H1 (cell line): Measurements from ENCODE around the gene DCAF7. TPM values are rescaled to one million over a fixed set of nuclear protein-coding genes. Genes with fewer than 3 reads are reported as not detected.

Experiments used
- CTCF ChIA-PET: fragments of 300-600 bp; sonication (Branson Sonifier 250); formaldehyde crosslinking; loops from one replicate; lab custom pipeline; 2021; ENCODE audit not compliant: partially characterized antibody; lab: Charles Lee
- POLR2A ChIA-PET: fragments of 300-600 bp; sonication (Branson Sonifier 250); formaldehyde crosslinking; loops from one replicate; lab custom pipeline; 2021; ENCODE audit warnings: inconsistent platforms; ENCODE audit not compliant: partially characterized antibody; lab: Charles Lee
- DNase-seq, 2 experiments: peaks; one replicate each; pipeline versions ENCODE4 v3.0.0 to v3.0.0-alpha.2; 2010 to 2022; ENCODE audit warnings: low spot score in 2 of 2, low read depth in 1 of 2, mixed read lengths in 1 of 2
- FAIRE-seq: peaks from 2 replicates; lab custom pipeline; 2011; peaks lifted over from hg19 to GRCh38; lab: Jason Lieb, UNC
- H2AFZ ChIP-seq: 2 replicates; pipeline ENCODE4 v1.8.1; 2012; ENCODE audit warnings: low read length, inconsistent platforms
- H2AK5ac ChIP-seq: 2 replicates; pipeline ENCODE4 v1.6.1; 2013; ENCODE audit warnings: low read depth, low read length
- H2BK120ac ChIP-seq: replicated peaks from 2 replicates; pipeline ENCODE3; 2013; ENCODE audit warnings: low read depth, low read length, inconsistent platforms
- H2BK12ac ChIP-seq: 2 replicates; pipeline ENCODE4 v1.6.1; 2013; ENCODE audit warnings: low read depth, low read length
- H2BK15ac ChIP-seq: 2 replicates; pipeline ENCODE4 v1.6.1; 2013; ENCODE audit warnings: low read length
- H2BK20ac ChIP-seq: 2 replicates; pipeline ENCODE4 v1.6.1; 2013; ENCODE audit warnings: low read length
- H2BK5ac ChIP-seq: 2 replicates; pipeline ENCODE4 v1.6.1; 2013; ENCODE audit warnings: low read depth, low read length
- H3K14ac ChIP-seq: 2 replicates; pipeline ENCODE4 v1.6.1; 2013; ENCODE audit warnings: inconsistent platforms; ENCODE audit not compliant: insufficient read length
- H3K18ac ChIP-seq: 2 replicates; pipeline ENCODE4 v1.6.1; 2013; ENCODE audit warnings: low read length; ENCODE audit errors: extremely low read depth
- H3K23ac ChIP-seq: 2 replicates; pipeline ENCODE4 v1.6.1; 2013; ENCODE audit warnings: inconsistent platforms; ENCODE audit not compliant: insufficient read length
- H3K23me2 ChIP-seq: 2 replicates; pipeline ENCODE4 v1.6.1; 2013; ENCODE audit warnings: low read depth, low read length
- H3K27ac ChIP-seq: 2 replicates; pipeline ENCODE4 v1.6.1; 2011; ENCODE audit warnings: low read depth, low read length, inconsistent platforms
- H3K27me3 ChIP-seq, 4 experiments: replicated peaks in 1 of 4; 1 replicate in 1 of 4; 2 replicates in 3 of 4; pipeline versions ENCODE4 v1.6.1 to v1.8.1; 2011 to 2013; ENCODE audit warnings: low read length in 3 of 4, mild to moderate bottlenecking in 3 of 4, inconsistent platforms in 2 of 4, mixed read lengths in 2 of 4, moderate library complexity in 1 of 4; ENCODE audit not compliant: control insufficient read depth in 3 of 4, insufficient read depth in 3 of 4; ENCODE audit errors: extremely low read depth in 1 of 4
- H3K36me3 ChIP-seq, 4 experiments: 2 replicates each; pipeline versions ENCODE4 v1.6.1 to v1.8.1; 2011 to 2013; ENCODE audit warnings: mild to moderate bottlenecking in 4 of 4, low read length in 3 of 4, moderate library complexity in 2 of 4, control low read depth in 1 of 4, inconsistent platforms in 1 of 4; ENCODE audit not compliant: insufficient read depth in 4 of 4, control insufficient read depth in 2 of 4
- H3K4ac ChIP-seq: replicated peaks from 2 replicates; pipeline ENCODE3; 2013; ENCODE audit warnings: low read length, low read depth, mixed read lengths, inconsistent platforms; ENCODE audit not compliant: insufficient read length
- H3K4me1 ChIP-seq, 4 experiments: replicated peaks in 1 of 4; 1 replicate in 1 of 4; 2 replicates in 3 of 4; pipeline versions ENCODE4 v1.6.1 to v1.8.1; 2011 to 2013; ENCODE audit warnings: low read length in 3 of 4, inconsistent platforms in 2 of 4, mixed read lengths in 1 of 4; ENCODE audit not compliant: insufficient read depth in 4 of 4, control insufficient read depth in 3 of 4
- H3K4me2 ChIP-seq, 2 experiments: 2 replicates each; pipeline versions ENCODE4 v1.6.1 to v1.8.1; 2011 to 2013; ENCODE audit warnings: low read depth in 2 of 2, low read length in 2 of 2, control low read depth in 1 of 2, inconsistent platforms in 1 of 2, mild to moderate bottlenecking in 1 of 2; ENCODE audit not compliant: insufficient read depth in 1 of 2
- H3K4me3 ChIP-seq, 4 experiments: fragments of 200-600, 300-600 bp in 1 of 4; sonication (generic), shearing (Covaris generic), sonication (Bioruptor Twin) in 1 of 4; 2 replicates each; pipeline versions ENCODE4 v1.5.1 to v1.8.1; 2011 to 2016; ENCODE audit warnings: low read length in 4 of 4, low read depth in 3 of 4, control low read depth in 2 of 4, inconsistent platforms in 2 of 4, mild to moderate bottlenecking in 2 of 4, mixed read lengths in 1 of 4, moderate library complexity in 1 of 4; ENCODE audit not compliant: insufficient read depth in 2 of 4; ENCODE audit errors: extremely low read depth in 1 of 4
- H3K56ac ChIP-seq: replicated peaks from 2 replicates; pipeline ENCODE3; 2013; ENCODE audit warnings: low read depth, mild to moderate bottlenecking, mixed read lengths, low read length, inconsistent platforms; ENCODE audit not compliant: insufficient read length
- H3K79me1 ChIP-seq: 2 replicates; pipeline ENCODE4 v1.6.1; 2013; ENCODE audit warnings: low read depth, low read length, control low read depth
- H3K79me2 ChIP-seq, 2 experiments: 2 replicates each; pipeline versions ENCODE4 v1.6.1 to v1.8.1; 2012 to 2013; ENCODE audit warnings: low read length in 2 of 2, mild to moderate bottlenecking in 2 of 2, inconsistent platforms in 1 of 2; ENCODE audit not compliant: insufficient read depth in 2 of 2, control insufficient read depth in 1 of 2
- H3K9ac ChIP-seq, 4 experiments: replicated peaks in 1 of 4; 1 replicate in 1 of 4; 2 replicates in 3 of 4; pipeline versions ENCODE4 v1.6.1 to v1.8.1; 2011 to 2013; ENCODE audit warnings: low read depth in 3 of 4, low read length in 3 of 4, control low read depth in 2 of 4, mild to moderate bottlenecking in 2 of 4, moderate library complexity in 2 of 4, inconsistent platforms in 1 of 4; ENCODE audit errors: extremely low read depth in 1 of 4
- H3K9me3 ChIP-seq, 2 experiments: 2 replicates each; pipeline versions ENCODE4 v1.6.1 to v1.8.1; 2012 to 2013; ENCODE audit warnings: mild to moderate bottlenecking in 2 of 2, moderate library complexity in 2 of 2, control low read depth in 1 of 2, inconsistent platforms in 1 of 2, low read depth in 1 of 2, low read length in 1 of 2, mixed read lengths in 1 of 2; ENCODE audit not compliant: insufficient read depth in 2 of 2
- H4K20me1 ChIP-seq, 2 experiments: replicated peaks in 1 of 2; 2 replicates each; pipeline versions ENCODE3 to v1.8.1; 2011 to 2013; ENCODE audit warnings: inconsistent platforms in 2 of 2, low read length in 2 of 2, mild to moderate bottlenecking in 1 of 2; ENCODE audit not compliant: insufficient read depth in 2 of 2, control insufficient read depth in 1 of 2
- H4K5ac ChIP-seq: 2 replicates; pipeline ENCODE4 v1.6.1; 2013; ENCODE audit warnings: low read length, low read depth, mixed read lengths, inconsistent platforms; ENCODE audit not compliant: insufficient read length
- H4K8ac ChIP-seq: 2 replicates; pipeline ENCODE4 v1.8.0; 2013; ENCODE audit warnings: mild to moderate bottlenecking, moderate library complexity, low read length, inconsistent platforms; ENCODE audit not compliant: insufficient read depth; ENCODE audit errors: extremely low read depth
- H4K91ac ChIP-seq: replicated peaks from 2 replicates; pipeline ENCODE3; 2013; ENCODE audit warnings: low read length, mixed read lengths, inconsistent platforms; ENCODE audit not compliant: insufficient read length
- CHD1 ChIP-seq: IDR thresholded peaks from 2 replicates; pipeline ENCODE4 v1.6.1; 2012; ENCODE audit warnings: low read depth, low read length, improper control_type of control experiment
- CREB1 ChIP-seq: IDR thresholded peaks from 2 replicates; pipeline ENCODE4 v1.6.1; 2012; ENCODE audit warnings: inconsistent platforms
- EP300 ChIP-seq, 2 experiments: IDR thresholded peaks; 1 replicate in 1 of 2; 2 replicates in 1 of 2; pipeline ENCODE4 v1.6.1; 2011 to 2012; ENCODE audit warnings: low read depth in 2 of 2, low read length in 2 of 2, mild to moderate bottlenecking in 2 of 2, borderline replicate concordance in 1 of 2, inconsistent platforms in 1 of 2, moderate library complexity in 1 of 2
- GTF2F1 ChIP-seq: IDR thresholded peaks from 2 replicates; pipeline ENCODE4 v1.6.1; 2012; ENCODE audit warnings: low read depth, low read length, improper control_type of control experiment, borderline replicate concordance
- JUN ChIP-seq: IDR thresholded peaks from 2 replicates; pipeline ENCODE4 v1.6.1; 2011; ENCODE audit warnings: low read depth, mild to moderate bottlenecking, improper control_type of control experiment, low read length
- JUND ChIP-seq: IDR thresholded peaks from 2 replicates; pipeline ENCODE4 v1.6.1; 2011; ENCODE audit warnings: mild to moderate bottlenecking, improper control_type of control experiment, low read length
- PHF8 ChIP-seq: fragments of 200-600 bp; sonication (generic); conservative IDR thresholded peaks from 2 replicates; pipeline ENCODE4 v1.7.1; 2012; ENCODE audit warnings: low read depth, mild to moderate bottlenecking, inconsistent platforms, low read length, moderate library complexity
- POLR2A ChIP-seq, 2 experiments: IDR thresholded peaks; 1 replicate in 1 of 2; 2 replicates in 1 of 2; pipeline ENCODE4 v1.6.1; 2011; ENCODE audit warnings: low read depth in 2 of 2, low read length in 2 of 2, mild to moderate bottlenecking in 2 of 2; ENCODE audit errors: control extremely low read depth in 1 of 2
- RBBP5 ChIP-seq: IDR thresholded peaks from 2 replicates; pipeline ENCODE4 v1.7.1; 2012; ENCODE audit warnings: low read depth, mild to moderate bottlenecking, inconsistent platforms, low read length, moderate library complexity, borderline replicate concordance
- SP2 ChIP-seq: IDR thresholded peaks from 2 replicates; pipeline ENCODE4 v1.6.1; 2012; ENCODE audit warnings: mild to moderate bottlenecking, low read length, inconsistent platforms
- TEAD4 ChIP-seq: IDR thresholded peaks from 2 replicates; pipeline ENCODE4 v1.6.1; 2012; ENCODE audit warnings: low read depth, low read length, inconsistent platforms, mixed read lengths
- WGBS, 2 experiments: shearing (Covaris generic) in 1 of 2; methylation state at CpG; one replicate each; pipeline versions ENCODE4 v1.1.6 to v1.1.7; 2013 to 2015; ENCODE audit warnings: low lambda C conversion rate in 2 of 2, mixed read lengths in 2 of 2, inconsistent platforms in 1 of 2, low coverage in 1 of 2, missing lambda C conversion rate in 1 of 2; ENCODE audit not compliant: insufficient replicate concordance in 2 of 2, insufficient coverage in 1 of 2, insufficient read length in 1 of 2; ENCODE audit errors: extremely low coverage in 1 of 2, missing lambda C conversion rate in 1 of 2; 5-methylcytosine and 5-hydroxymethylcytosine counted together
- polyA plus RNA-seq, 7 experiments: library from polyadenylated mRNA; depleted of rRNA in 3 of 7; stranded (reverse) in 5 of 7; unstranded in 2 of 7; fragments of >200 nt in 5 of 7; fragments of 200-250 nt in 2 of 7; gene quantifications; 1 replicate in 5 of 7; 2 replicates in 1 of 7; 4 replicates in 1 of 7; pipeline versions ENCODE4 v1.2.1 to v1.2.3, GENCODE V29; 2011 to 2013; ENCODE audit warnings: missing spikeins in 2 of 7, mixed read lengths in 2 of 7
- total RNA-seq: library from RNA; stranded (reverse); fragmentation: NEBNext Ultra II Directional; extraction: Animal tissue kit (Norgen Biotek cat#: 25700); gene quantifications from 2 replicates; pipeline ENCODE4 v1.2.1, GENCODE V29; 2021

DCAF7 gene
- total and polyA plus RNA-seq, 2 of the 8 experiments (the other 6 are each of a cell fraction or from before 2014, with no cell fraction given), result 74.9 to 94.1 TPM

- H2BK5ac ChIP-seq, result no peak overlapping the region
- no peak overlapping the region for H3K4me3 ChIP-seq
- no peak overlapping the region for H4K8ac ChIP-seq
- DNase-seq, result no peak
- no peak overlapping the region for H4K5ac ChIP-seq
- H3K27ac ChIP-seq, result no peak overlapping the region
- no peaks in the 10 kb centered on the region for H4K20me1 ChIP-seq
- FAIRE-seq, result no peak
- no peaks in the 10 kb centered on the region for H3K23me2 ChIP-seq
- no peak overlapping the region for H3K4ac ChIP-seq
- no peak overlapping the region for H2BK20ac ChIP-seq
- H3K79me2 ChIP-seq, result no peaks in the 10 kb centered on the region
- H3K9ac ChIP-seq, result no peak overlapping the region
- WGBS, 2 experiments, result 86% methylated on average over 6 of the region's 6 CpGs; no CpG with 5 or more reads in 1 of the 2 experiments
- no peaks in the 10 kb centered on the region for H3K27me3 ChIP-seq
- H3K56ac ChIP-seq, result no peak overlapping the region
- H3K4me1 ChIP-seq, result peaks cover 2 to 8% (median 5%) of the 10 kb centered on the region in 4 experiments; a peak in 5 of 7 replicates
- H3K23ac ChIP-seq, result no peak overlapping the region
- CTCF ChIA-PET, result interaction anchor here (0.6 to 1.1 kb wide), 2 partner anchors 15 to 62 kb away, joined by 3 read pairs; no protein-coding TSS in a partner anchor
- no peak overlapping the region for H3K4me2 ChIP-seq
- no peak overlapping the region for H3K14ac ChIP-seq
- no peak overlapping the region for H2BK12ac ChIP-seq
- H2AK5ac ChIP-seq, result no peak overlapping the region
- H3K9me3 ChIP-seq, result no peaks in the 10 kb centered on the region
- POLR2A ChIA-PET, result no interaction called here
- no peak overlapping the region for H2BK120ac ChIP-seq
- H3K18ac ChIP-seq, result no peak overlapping the region
- H4K91ac ChIP-seq, result no peak overlapping the region
- H3K79me1 ChIP-seq, result no peaks in the 10 kb centered on the region
- H2AFZ ChIP-seq, result no peak overlapping the region
- H2BK15ac ChIP-seq, result 0 out of 2 replicates have a peak overlapping the region, but pooled peaks have one; percentile 11
- H3K36me3 ChIP-seq, result no peaks in the 10 kb centered on the region
- TF ChIP-seq PHF8 (no peak), POLR2A (IDR thresholded peaks at IDR 0.05; ENCODE audit: control extremely low read depth in 1 of 2, low read depth in 2 of 2, low read length in 2 of 2) (no peak), JUN (no peak), EP300 (IDR thresholded peaks at IDR 0.05; ENCODE audit: borderline replicate concordance in 1 of 2, low read depth in 2 of 2, low read length in 2 of 2) (no peak), JUND (no peak), RBBP5 (no peak), CREB1 (no peak), GTF2F1 (no peak), SP2 (no peak), CHD1 (no peak), TEAD4 (no peak)
Observed at GRCh38 chr17:63516910-63517824, 33.1 kb upstream of the DCAF7 start.
